K562 (cell line): ENCODE measurements around the gene PTPN12. TPM values are rescaled to one million over a fixed set of nuclear protein-coding genes. Genes with fewer than 3 reads are reported as not detected.

Source experiments
- ATAC-seq: fragments of 200-7000 bp; cut with Tn5 transposase; 3 replicates; pipeline ENCODE4 v1.9.1; 2020; ENCODE audit warnings: moderate library complexity
- BruUV-seq: library from RNA; stranded (reverse); fragments of 400-500 nt; replicated peaks from 2 replicates; lab custom pipeline; 2021; lab: Mats Ljungman, UMichigan
- CTCF ChIA-PET: fragments of 300-600 bp; formaldehyde crosslinking; extraction: SDS; loops from one replicate; lab custom pipeline; 2021; ENCODE audit warnings: low intra/inter-chr PET ratio; lab: Yijun Ruan, JAX
- POLR2A ChIA-PET: fragments of 300-600, 350-650 bp; sonication (Branson Sonifier 250); formaldehyde crosslinking; extraction: SDS; loops from one replicate; lab custom pipeline; 2021; ENCODE audit warnings: antibody characterized with exemption, inconsistent platforms; lab: Yijun Ruan, JAX
- DNase-seq, 4 experiments: peaks; one replicate each; pipeline versions ENCODE4 v3.0.0 to v3.0.0-alpha.2; 2011 to 2018; ENCODE audit warnings: low spot score in 3 of 4, mixed read lengths in 3 of 4; ENCODE audit errors: extremely low read depth in 1 of 4
- FAIRE-seq: peaks from 2 replicates; lab custom pipeline; 2011; peaks lifted over from hg19 to GRCh38; lab: Jason Lieb, UNC
- H2AFZ ChIP-seq: 2 replicates; pipeline ENCODE4 v1.6.0; 2011; ENCODE audit warnings: low read depth, low read length, control low read depth, inconsistent platforms
- H3K27ac ChIP-seq: fragments of 200-600 bp; 3 replicates; pipeline ENCODE4 v1.8.0; 2011; ENCODE audit warnings: low read depth, mild to moderate bottlenecking, control low read depth, inconsistent platforms, low read length, moderate library complexity, mixed read lengths; ENCODE audit errors: extremely low read depth
- H3K27me3 ChIP-seq, 2 experiments: fragments of 300-600 bp in 1 of 2; 2 replicates in 1 of 2; 3 replicates in 1 of 2; pipeline versions ENCODE4 v1.6.0 to v1.8.0; 2011; ENCODE audit warnings: inconsistent platforms in 2 of 2, low read length in 2 of 2, mild to moderate bottlenecking in 1 of 2, mixed read lengths in 1 of 2, moderate library complexity in 1 of 2; ENCODE audit not compliant: control insufficient read depth in 2 of 2, insufficient read depth in 2 of 2
- H3K36me3 ChIP-seq: fragments of 300-600 bp; 3 replicates; pipeline ENCODE4 v1.8.0; 2011; ENCODE audit warnings: mild to moderate bottlenecking, low read length, inconsistent platforms; ENCODE audit not compliant: control insufficient read depth, insufficient read depth
- H3K4me1 ChIP-seq, 2 experiments: fragments of 200-600 bp in 1 of 2; replicated peaks in 1 of 2; 2 replicates in 1 of 2; 3 replicates in 1 of 2; pipeline versions ENCODE4 v1.5.1 to v1.8.0; 2011; ENCODE audit warnings: inconsistent platforms in 2 of 2, low read length in 2 of 2, mild to moderate bottlenecking in 1 of 2, mixed read lengths in 1 of 2, moderate library complexity in 1 of 2; ENCODE audit not compliant: control insufficient read depth in 2 of 2, insufficient read depth in 2 of 2
- H3K4me2 ChIP-seq: 2 replicates; pipeline ENCODE4 v1.6.1; 2011; ENCODE audit warnings: low read length, control low read depth, inconsistent platforms, mixed read lengths; ENCODE audit not compliant: insufficient read depth
- H3K4me3 ChIP-seq: fragments of 200-600 bp; sonication (generic), shearing (Covaris generic); 2 replicates; pipeline ENCODE4 v1.5.1; 2016; ENCODE audit warnings: control low read depth, inconsistent platforms
- H3K79me2 ChIP-seq: fragments of 200-600 bp; 3 replicates; pipeline ENCODE4 v1.8.0; 2011; ENCODE audit warnings: low read length, inconsistent platforms; ENCODE audit not compliant: control insufficient read depth, insufficient read depth
- H3K9ac ChIP-seq, 2 experiments: 2 replicates each; pipeline versions ENCODE4 v1.6.0 to v1.6.1; 2011; ENCODE audit warnings: low read depth in 2 of 2, low read length in 2 of 2, control low read depth in 1 of 2, inconsistent platforms in 1 of 2, mild to moderate bottlenecking in 1 of 2, mixed read lengths in 1 of 2; ENCODE audit not compliant: insufficient read depth in 1 of 2
- H3K9me1 ChIP-seq: one replicate; pipeline ENCODE4 v1.6.0; 2011; ENCODE audit warnings: inconsistent platforms, mild to moderate bottlenecking, low read length, moderate library complexity; ENCODE audit not compliant: control insufficient read depth, insufficient read depth
- H3K9me3 ChIP-seq: replicated peaks from 2 replicates; pipeline ENCODE4 v1.5.1; 2011; ENCODE audit warnings: low read depth, low read length, inconsistent platforms; ENCODE audit not compliant: control insufficient read depth, insufficient read depth
- H4K20me1 ChIP-seq: replicated peaks from 2 replicates; pipeline ENCODE4 v1.6.1; 2011; ENCODE audit warnings: low read length, inconsistent platforms, mixed read lengths; ENCODE audit not compliant: control insufficient read depth, insufficient read depth
- BRF1 ChIP-seq: IDR thresholded peaks from 3 replicates; pipeline ENCODE4 v1.6.1; 2011; ENCODE audit warnings: borderline replicate concordance, mild to moderate bottlenecking; ENCODE audit not compliant: insufficient read length; ENCODE audit errors: extremely low read depth
- CEBPG ChIP-seq, 3 experiments: fragments of 200-800 bp in 1 of 3; sonication (Bioruptor generic) in 1 of 3; sonication (generic) in 1 of 3; formaldehyde crosslinking in 1 of 3; IDR thresholded peaks in 2 of 3; conservative IDR thresholded peaks in 1 of 3; 2 replicates each; pipeline versions ENCODE4 v1.6.1 to v1.8.0; 2016 to 2022; ENCODE audit warnings: missing compliant biosample characterization in 2 of 3, missing genetic modification characterization in 2 of 3, mild to moderate bottlenecking in 1 of 3, missing genetic modification reagents in 1 of 3
- DIDO1 ChIP-seq: fragments of 450-650 bp; IDR thresholded peaks from 2 replicates; pipeline ENCODE4 v1.6.1; 2016; ENCODE audit warnings: low read depth, missing biosample characterization, missing genetic modification characterization
- GTF2F1 ChIP-seq: IDR thresholded peaks from 2 replicates; pipeline ENCODE4 v1.6.1; 2011; ENCODE audit warnings: low read depth, low read length, improper control_type of control experiment
- KAT2B ChIP-seq: IDR thresholded peaks from one replicate; pipeline ENCODE4 v1.6.1; 2012; ENCODE audit warnings: low read depth, mild to moderate bottlenecking, control low read depth, inconsistent platforms, low read length, moderate library complexity
- RERE ChIP-seq: sonication (generic); formaldehyde crosslinking; IDR thresholded peaks from 2 replicates; pipeline ENCODE4 v1.8.0; 2023; ENCODE audit warnings: missing genetic modification reagents, mild to moderate bottlenecking, borderline replicate concordance
- TCF3 ChIP-seq: sonication (generic); formaldehyde crosslinking; IDR thresholded peaks from 2 replicates; pipeline ENCODE4 v1.4.0; 2020; ENCODE audit warnings: mild to moderate bottlenecking, missing genetic modification reagents
- ZC3H8 ChIP-seq: fragments of 450-650 bp; IDR thresholded peaks from 2 replicates; pipeline ENCODE4 v1.6.1; 2017
- ZFP36 ChIP-seq: fragments of 150-350 bp; IDR thresholded peaks from 2 replicates; pipeline ENCODE4 v1.6.1; 2018; ENCODE audit warnings: low read length, low read depth; ENCODE audit not compliant: partially characterized antibody
- ZNF347 ChIP-seq: fragments of 450-650 bp; formaldehyde crosslinking; IDR thresholded peaks from 2 replicates; pipeline ENCODE4 v1.4.0; 2020; ENCODE audit warnings: low read depth, mild to moderate bottlenecking, moderate library complexity
- in situ Hi-C: fragments of 300-500 bp; cut with MboI; formaldehyde crosslinking; loops from 4 replicates; pipeline ENCODE4 v1.15.0; 2018; ENCODE audit warnings: inconsistent platforms, mixed read lengths
- intact Hi-C: fragments of 100-400 bp; cut with micrococcal nuclease; formaldehyde crosslinking; loops from 2 replicates; pipeline ENCODE4 v1.14.2; 2022
- polyA plus RNA-seq, 8 experiments: library from polyadenylated mRNA; depleted of rRNA in 4 of 8; stranded (reverse) in 5 of 8; unstranded in 3 of 8; fragments of >200 nt; fragmentation: Nextera tagmentation in 2 of 8; fragmentation: Illumina TruSeq in 1 of 8; extraction: Ambion mirVana in 2 of 8; extraction: Trizol in 1 of 8; gene quantifications; 2 replicates each; pipeline versions ENCODE4 v1.2.1 to v1.2.3, GENCODE V29; 2011 to 2014; ENCODE audit warnings: inconsistent platforms in 1 of 8, missing spikeins in 1 of 8
- total RNA-seq, 7 experiments: library from RNA; depleted of rRNA in 6 of 7; stranded (reverse); fragments of >200 nt in 6 of 7; fragmentation: Illumina TruSeq in 2 of 7; extraction: Trizol in 2 of 7; gene quantifications; 2 replicates each; pipeline versions ENCODE4 v1.2.1 to v1.2.3, GENCODE V29; 2011 to 2021; ENCODE audit warnings: low replicate concordance in 1 of 7

The PTPN12 gene
- total and polyA plus RNA-seq, 9 of the 15 experiments (the other 6 are each of a cell fraction or from before 2014, with no cell fraction given), result 15.3 to 79.8 (median 26.6) TPM

- H4K20me1 ChIP-seq, result no peaks in the 10 kb centered on the region
- no peaks in the 10 kb centered on the region for H3K4me1 ChIP-seq
- no peak overlapping the region for H2AFZ ChIP-seq
- no peaks in the 10 kb centered on the region for H3K36me3 ChIP-seq
- no peaks in the 10 kb centered on the region for H3K27me3 ChIP-seq
- FAIRE-seq (no peak), ATAC-seq (no peak), DNase-seq (no peak)
- H3K9me1 ChIP-seq, result no peaks in the 10 kb centered on the region
- H3K4me2 ChIP-seq, result no peak overlapping the region
- intact Hi-C loops, result loop anchor here (5.0 kb wide), 1 partner anchor 363 kb away; no protein-coding TSS in a partner anchor
- no TSS peak for BruUV-seq
- POLR2A ChIA-PET, result interaction anchor here (1.5 kb wide), 1 partner anchor 30 kb away, joined by 3 read pairs; no protein-coding TSS in a partner anchor
- no peak overlapping the region for H3K9ac ChIP-seq
- in situ Hi-C loops, result loop anchor here (5.0 to 25.0 kb wide), 3 partner anchors 268 to 548 kb away; no protein-coding TSS in a partner anchor
- H3K79me2 ChIP-seq, result no peaks in the 10 kb centered on the region
- TF ChIP-seq CEBPG (CRISPR knock-in tag; IDR thresholded peaks at IDR 0.05) (no peak), CEBPG (tag; conservative IDR thresholded peaks at IDR 0.05 in 1 of 2, IDR thresholded peaks at IDR 0.05 in 1 of 2) (0 out of 4 replicates have a peak, but pooled peaks of 1 of the 2 experiments have one; percentile 24), ZFP36 (no peak), GTF2F1 (no peak), DIDO1 (tag) (no peak), TCF3 (no peak)
- TF ChIP-seq, all 486 proteins: peak for 1
- Histone ChIP-seq H3K4me3 (no peak overlapping the region), H3K9me3 (no peaks in the 10 kb centered on the region), H3K27ac (no peak overlapping the region)
- CTCF ChIA-PET, result interaction anchor here (0.6 kb wide), 1 partner anchor 274 kb away, joined by 4 read pairs; no protein-coding TSS in a partner anchor
Observed at GRCh38 chr7:77664715-77665114, 127.6 kb downstream of the PTPN12 start.

- Histone ChIP-seq H3K4me3 (no peak overlapping the region), H3K4me2 (no peak overlapping the region), H3K9me3 (no peaks in the 10 kb centered on the region), H2AFZ (no peak overlapping the region), H3K9ac (no peak overlapping the region), H3K27me3 (no peaks in the 10 kb centered on the region), H3K9me1 (no peaks in the 10 kb centered on the region), H3K36me3 (no peaks in the 10 kb centered on the region), H3K79me2 (no peaks in the 10 kb centered on the region), H3K27ac (no peak overlapping the region), H3K4me1 (no peaks in the 10 kb centered on the region), H4K20me1 (no peaks in the 10 kb centered on the region)
- in situ Hi-C loops (loop anchor here (5.0 to 25.0 kb wide), 3 partner anchors 267 to 547 kb away; no protein-coding TSS in a partner anchor), intact Hi-C loops (loop anchor here (5.0 kb wide), 1 partner anchor 362 kb away; no protein-coding TSS in a partner anchor)
- BruUV-seq, result no TSS peak
- FAIRE-seq, result no peak
- peak; percentile 39; the same call in 1 of the 3 replicates for ATAC-seq
- DNase-seq, result no peak
- ChIA-PET POLR2A (interaction anchor here (1.5 kb wide), 1 partner anchor 30 kb away, joined by 3 read pairs; no protein-coding TSS in a partner anchor), CTCF (interaction anchor here (0.6 kb wide), 1 partner anchor 274 kb away, joined by 4 read pairs; no protein-coding TSS in a partner anchor)
- TF ChIP-seq RERE (CRISPR knock-in tag) (no peak), KAT2B (no peak), ZNF347 (no peak), BRF1 (no peak), ZC3H8 (no peak)
Observed at GRCh38 chr7:77665161-77665560, 128.1 kb downstream of the PTPN12 start.
